MM.1S (cell line): ENCODE results near the gene CPEB4.

ENCODE experiments used
- CTCF ChIP-seq: fragments of 300-600 bp; sonication (generic); IDR thresholded peaks from 2 replicates; pipeline ENCODE4 v1.5.1; 2016; ENCODE audit warnings: antibody characterized with exemption, low read length, mixed read lengths
- EZH2phosphoT487 ChIP-seq: fragments of 300-600 bp; sonication (generic); IDR thresholded peaks from 2 replicates; pipeline ENCODE4 v1.6.1; 2018; ENCODE audit warnings: antibody characterized with exemption, low read length

GRCh38 chr5:173888473-173889131 lies 453 bp downstream of the CPEB4 start:
- TF ChIP-seq CTCF (no peak), EZH2phosphoT487 (no peak)
